ENCODE data around the gene PYCR2.

The PYCR2 gene

DNA sequence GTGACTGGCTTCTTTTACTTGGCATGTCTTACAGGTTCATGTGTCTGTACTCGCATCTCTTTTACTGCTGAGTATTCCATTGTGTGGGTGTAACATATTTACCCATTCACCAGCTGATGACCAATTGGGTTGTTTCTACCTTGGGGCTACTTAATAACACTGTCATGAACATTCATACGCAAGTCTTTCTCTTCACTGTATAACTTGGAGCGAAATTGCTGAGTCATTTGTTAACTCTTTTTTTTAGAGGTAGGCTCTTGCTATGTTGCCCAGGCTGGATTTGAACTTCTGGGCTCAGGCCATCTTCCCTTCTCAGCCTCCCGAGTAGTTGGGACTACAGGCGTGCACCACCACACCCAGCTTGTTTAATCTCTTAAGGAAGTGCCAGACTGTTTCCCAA lies 6.5 kb downstream of the PYCR2 start:
- DNase-seq, result no peak

DNA sequence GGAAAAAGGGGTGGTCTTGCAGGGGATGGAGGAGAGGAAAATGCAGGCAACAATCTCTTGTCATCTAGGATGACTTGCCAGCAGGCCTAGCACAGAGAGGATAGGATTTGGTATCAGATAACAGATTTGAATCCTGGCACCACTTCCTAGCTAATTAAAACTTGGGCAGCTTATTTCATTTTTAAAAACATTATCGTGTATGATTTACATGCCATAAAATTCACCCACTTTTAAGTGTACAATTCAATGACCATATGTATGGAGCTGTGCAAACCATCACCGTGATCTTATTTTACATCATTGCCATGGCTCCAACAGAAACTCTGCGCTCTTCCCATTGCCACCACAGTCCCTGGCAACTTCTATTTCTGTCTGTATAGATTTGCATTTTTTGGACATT lies 6.9 kb downstream of the PYCR2 start:
- DNase-seq, result no peak

DNA sequence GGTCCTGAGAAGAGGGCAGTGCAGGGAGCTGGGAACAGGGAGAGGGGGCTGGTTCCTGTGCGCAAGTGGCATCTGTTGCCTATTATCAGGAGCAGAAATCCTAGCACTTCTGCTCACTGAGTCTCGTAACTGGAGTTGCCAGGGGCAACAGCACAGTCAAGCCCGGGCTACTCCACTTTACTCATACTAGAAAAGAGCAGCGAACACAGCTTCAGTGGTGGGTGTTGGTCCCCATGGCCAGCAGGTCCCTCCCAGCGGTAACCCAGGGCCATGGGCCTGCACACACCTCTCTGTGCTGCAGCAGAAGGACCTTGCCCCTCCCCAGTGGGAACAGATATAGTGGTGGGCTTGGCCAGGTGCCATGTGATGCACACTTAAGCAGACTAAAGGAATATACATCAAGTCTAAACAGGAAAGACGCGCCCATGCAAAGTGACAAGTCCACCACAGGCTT lies 8.5 kb downstream of the PYCR2 start:
- no peak for DNase-seq

DNA sequence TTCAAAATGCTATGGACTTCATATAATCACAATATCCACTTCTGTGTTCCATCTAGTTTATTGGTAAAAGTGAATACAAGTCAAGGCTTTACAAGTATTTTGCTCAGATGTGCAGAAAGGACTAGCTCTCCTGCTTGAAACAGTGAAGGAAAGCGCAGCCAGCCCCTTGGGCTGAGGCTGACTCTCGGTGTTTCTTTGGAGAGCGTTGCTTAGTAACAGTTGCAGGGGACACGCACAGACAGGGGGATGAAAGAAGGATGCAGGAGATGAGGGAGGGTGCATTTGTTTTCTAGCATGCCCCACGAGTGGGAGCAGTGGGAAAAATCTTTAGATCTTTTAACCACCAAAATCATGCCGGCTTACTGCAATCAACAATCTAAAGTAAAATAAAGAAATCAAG lies 9.1 kb downstream of the PYCR2 start:
- DNase-seq, result no peak

DNA sequence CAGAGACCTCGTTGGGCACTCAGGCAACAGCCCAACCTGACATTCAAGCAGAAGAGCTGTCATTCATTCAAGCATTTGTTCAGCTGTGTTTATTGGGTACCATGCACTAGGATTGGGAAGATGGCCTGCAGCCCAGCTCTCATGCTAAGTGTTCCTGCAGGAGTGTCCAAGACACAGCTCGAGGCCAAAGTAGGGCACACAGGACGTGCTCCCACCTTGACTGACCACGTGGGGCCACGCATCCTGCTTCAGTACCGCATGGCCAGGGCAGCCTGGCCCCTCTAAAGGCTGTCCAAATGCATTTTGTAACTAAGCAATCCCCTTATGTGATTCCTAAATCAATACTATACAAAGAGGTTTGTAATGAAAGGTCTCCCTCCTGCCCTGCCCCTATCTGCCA lies 9.7 kb downstream of the PYCR2 start:
- DNase-seq, result no peak

DNA sequence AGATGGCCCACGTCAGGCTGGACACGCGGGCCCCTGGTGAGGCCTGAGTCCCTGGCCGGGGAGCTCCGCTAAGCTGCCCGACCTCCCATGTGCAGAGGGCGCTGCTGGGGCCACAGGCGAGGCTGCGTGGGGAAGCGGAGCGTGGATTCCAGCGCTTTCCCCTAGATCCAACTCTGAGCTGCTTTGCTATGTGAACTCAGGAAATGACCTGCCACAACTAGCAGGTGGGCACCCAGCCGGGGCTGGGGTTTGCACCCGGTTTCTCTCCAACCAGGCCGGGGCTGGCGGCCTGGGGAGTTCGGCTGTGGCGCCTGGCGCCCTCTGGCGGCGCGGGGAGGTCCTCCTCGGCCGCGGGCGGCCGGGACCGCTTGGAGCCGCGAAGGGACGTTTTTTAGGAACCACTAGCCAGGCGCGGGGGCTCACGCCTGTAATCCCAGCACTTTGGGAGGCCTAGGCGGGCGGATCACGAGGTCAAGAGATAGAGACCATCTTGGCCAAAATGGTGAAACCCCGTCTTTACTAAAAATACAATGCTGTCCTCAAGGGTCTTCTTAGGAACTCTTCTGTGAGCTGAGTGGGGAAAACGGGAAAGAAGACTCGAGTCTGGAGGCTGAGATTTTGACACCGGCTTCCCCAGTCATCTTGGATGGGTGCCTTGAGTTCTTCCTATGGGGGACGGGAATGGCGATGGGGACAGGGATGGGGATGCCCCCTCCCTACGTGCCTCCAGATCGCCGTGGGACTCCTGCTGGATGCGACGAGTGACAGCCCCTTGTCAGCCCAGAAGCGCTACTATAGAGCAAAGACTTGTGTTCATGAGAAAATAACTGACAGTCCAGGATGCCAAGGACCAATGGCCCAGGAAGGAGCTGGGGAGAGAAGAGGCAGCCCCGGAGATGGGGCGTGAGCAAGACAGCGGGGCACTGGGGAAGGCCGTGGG lies 12.6 kb downstream of the PYCR2 start:
- DNase-seq, result peak; percentile 77

DNA sequence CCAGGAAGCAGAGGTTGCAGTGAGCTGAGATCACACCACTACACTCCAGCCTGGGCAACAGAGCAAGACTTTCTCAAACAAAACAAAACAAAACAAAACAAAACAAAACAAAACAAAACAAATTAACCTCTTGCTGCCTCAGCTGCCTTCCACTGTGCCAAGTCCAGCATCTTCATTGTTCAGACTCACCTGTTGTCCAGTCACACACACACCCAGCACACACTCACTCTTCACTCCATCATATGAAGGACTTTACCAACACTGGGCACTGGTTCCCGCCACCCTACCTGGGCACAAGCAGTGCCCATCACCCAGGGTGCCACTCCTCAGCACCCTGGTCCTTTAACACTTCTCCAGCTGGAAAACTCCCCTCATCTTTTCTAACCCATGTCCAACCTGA lies 14.6 kb downstream of the PYCR2 start:
- no peak for DNase-seq

DNA sequence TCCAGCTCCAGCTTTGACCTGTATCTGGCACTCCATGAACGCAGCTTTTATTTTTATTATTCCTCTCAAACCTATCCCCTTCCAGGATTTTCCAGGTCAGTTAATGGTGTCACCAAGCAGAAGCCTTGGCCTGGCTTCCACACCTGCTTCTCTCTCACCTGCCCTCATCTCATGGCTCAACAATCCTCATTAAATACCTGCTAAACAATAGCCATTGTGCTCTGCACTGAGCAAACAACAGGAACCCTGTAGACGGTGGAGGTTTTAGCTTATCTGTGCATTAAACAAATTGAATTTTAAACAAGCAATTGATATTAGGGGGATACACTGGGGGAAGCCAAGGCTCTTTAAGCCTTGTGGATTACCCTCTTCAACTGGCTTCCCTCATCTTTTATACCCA lies 15.3 kb downstream of the PYCR2 start:
- DNase-seq, result no peak

DNA sequence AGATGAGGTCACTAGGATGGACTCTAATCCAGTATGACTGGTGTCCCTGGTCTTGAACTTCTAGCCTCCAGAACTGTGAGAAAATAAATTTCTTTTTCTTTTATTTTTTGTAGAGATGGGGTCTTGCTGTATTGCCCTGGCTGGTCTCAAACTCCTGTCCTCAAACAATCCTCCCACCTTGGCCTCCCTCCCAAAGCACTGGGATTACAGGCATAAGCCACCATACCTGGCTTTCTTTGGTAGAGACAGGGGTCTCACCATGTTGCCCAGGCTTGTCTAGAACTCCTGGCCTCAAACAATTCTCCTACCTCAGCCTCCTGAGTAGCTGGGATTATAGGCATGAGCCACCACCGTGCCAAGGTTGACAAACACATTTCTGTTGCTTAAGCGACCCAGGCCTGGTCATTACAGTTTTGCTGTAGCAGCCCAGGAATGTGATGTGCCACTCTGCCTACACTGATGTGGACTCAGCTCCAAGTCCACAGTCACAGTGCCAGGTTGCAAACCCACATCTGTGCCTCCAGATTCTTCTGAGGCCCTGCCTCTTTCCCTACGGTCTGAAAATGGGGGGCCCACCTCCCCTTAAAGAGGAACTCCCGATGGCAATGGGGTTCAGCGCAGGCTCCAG lies 15.9 kb downstream of the PYCR2 start:
- no peak for DNase-seq

DNA sequence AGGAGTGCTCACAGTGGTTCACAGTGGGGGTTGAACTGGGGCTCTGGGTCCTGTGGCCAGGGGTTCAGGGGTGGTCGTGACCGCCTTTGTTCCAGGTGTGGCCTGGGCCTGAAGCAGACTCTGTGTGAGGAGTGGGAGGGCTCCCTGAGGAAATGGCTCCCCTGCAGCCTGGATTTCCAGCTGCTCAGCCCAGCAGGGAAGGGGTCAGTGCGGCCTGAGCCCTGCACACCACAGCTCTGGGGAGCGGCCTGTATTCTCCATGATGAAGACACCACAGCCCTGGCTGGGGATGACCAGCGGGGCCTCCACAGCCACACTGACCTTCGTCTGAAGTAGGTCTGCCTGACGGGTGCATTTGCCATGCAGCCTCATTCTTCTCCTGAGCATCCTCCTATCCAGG lies 16.7 kb downstream of the PYCR2 start:
- DNase-seq, result no peak

DNA sequence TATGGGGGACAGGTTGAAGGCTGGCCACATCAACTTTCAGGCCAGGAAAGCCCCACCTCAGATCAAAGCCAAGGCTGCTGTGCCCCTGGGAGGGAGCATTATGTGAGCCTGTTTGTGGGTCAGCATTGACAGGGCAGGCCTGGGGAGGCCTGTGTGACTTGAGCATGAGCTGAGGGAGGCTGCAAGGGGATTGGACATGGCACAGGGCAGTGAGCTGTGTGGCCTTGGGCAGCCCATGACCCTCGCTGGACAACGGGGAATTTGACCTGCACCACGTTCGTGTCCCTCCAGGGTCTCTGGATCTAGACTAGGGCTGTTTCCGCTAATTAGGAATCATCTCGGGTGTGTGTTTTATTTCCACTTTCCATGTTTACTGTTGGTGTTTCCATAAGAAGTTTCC lies 17.6 kb downstream of the PYCR2 start:
- DNase-seq, result no peak

DNA sequence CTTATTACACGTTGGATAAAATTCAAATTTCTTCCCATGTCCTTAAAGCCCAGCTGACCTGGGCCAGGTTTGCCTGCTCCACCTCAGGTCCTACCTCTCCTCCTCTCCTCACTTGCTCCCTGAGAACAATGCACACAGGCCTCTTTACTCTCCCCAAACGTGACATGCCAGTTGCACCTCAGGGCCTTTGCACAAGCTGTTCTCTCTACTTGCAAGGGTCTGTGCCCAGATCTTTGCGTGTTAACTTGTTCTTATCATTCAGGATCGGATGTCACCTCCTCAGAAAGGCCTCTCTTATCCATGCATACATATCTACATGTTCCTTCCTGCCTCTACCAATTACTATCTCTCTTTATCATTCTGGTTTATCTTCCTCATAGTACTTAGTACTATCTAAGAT lies 20.4 kb downstream of the PYCR2 start:
- no peak for DNase-seq

DNA sequence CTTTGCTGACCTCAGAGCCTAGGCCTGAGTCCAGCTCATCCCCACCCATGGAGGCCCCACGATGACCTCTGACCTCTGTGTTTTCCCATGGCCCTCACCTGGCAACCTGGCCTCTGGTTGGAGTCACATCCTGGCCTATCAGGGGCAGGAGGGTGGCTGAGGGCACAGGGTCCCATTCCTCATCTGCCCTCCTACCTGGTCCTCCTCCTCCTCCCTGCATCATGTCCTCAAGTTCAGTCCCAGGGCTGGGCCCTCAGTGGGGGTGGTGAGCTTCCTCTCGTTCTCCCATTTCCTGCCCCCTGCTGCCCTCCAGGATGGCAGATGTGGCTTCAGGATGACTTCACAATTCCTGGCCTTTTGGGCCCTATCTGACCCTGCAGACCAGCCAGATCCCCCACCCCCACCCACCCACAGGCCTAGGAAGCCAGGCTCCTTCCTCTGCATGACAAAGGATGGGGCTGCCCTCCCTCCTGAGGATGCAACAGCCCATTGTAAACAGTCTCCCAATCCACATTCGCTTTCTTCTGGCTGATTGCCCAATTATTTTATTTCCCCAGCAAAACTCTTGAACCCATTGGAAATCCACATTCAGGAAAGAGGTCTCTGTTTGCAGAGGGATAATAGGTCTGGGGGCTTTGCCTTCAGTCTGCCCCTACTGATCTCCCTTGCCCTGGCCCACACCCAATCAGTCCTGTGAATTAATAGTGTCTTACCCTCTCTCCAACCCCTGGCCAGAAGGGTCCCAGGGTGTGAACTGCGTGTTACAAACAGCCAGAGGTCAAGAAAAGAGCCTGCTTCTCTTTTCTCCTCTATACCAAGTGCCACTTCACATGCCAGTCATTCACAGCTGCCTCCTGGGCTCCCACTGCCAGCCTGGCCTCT lies 24.8 kb downstream of the PYCR2 start:
- no peak for DNase-seq

DNA sequence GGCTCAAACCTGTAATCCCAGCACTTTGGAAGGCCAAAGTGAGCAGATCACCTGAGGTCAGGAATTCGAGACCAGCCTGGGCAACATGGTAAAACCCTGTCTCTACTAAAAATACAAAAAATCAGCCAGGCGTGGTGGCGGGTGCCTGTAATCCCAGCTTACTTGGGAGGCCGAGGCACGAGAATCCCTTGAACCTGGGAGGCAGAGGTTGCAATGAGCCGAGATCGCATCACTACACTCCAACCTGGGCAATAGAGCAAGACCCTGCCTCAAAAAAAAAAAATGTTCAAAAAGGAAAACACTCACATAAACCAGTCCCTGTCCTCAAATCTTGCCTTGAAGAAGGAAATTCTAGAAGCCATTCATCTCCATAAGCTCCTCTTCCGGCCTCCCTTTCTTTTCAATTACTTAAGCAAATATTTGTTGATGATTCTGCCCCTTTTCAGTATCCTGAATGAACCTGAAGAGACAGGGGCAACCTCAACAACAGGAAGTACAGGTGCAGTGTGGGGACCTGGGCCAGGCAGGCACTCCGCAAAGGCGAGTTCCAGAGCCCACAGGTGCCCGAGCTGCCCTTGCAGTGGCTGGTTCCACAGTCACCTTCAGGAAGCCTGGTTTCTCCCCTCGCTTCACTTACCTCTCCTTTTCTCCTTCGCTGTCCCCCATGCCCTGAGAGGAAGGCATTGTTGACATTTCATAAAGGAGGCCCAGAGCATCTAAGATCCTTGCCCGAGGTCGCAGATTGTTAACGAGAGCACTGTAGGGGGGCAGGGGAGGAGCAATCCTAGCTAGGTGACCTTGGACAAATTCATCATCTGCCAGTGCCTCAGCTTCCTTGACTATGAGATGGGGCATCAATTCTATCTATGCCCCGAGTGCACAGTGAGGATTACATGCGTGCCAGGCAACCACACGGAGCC lies 26.2 kb downstream of the PYCR2 start:
- no peak for DNase-seq

DNA sequence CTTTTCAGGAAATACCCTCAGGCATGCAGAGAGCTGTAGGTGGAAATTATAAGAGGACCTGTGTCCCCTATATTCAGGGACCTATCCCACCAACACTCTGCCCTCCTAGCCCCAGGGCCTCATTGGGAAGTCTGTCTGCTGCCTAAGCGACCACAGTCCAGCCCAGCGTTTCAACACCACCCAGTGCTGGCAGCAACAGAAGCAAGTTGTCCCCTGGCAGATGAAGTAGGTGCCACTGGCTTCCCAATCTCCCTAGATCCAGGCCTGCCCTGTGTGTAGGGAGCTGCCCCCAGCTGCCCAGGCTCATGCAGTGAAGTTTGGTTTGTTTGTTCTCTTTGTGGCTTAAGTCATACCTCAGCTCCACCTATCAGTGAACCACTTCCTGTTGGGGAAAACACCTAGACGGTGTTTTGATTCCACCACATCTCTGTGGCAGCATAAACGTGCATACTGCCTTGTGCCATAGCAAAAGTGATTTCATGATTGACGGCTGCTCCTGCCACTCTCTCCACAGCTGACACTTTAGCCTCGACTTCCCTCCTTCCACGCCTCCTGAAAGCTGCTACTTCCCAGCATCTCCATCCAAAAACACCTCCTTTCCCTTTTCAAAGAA lies 27.0 kb downstream of the PYCR2 start:
- peak; percentile 32 for DNase-seq

DNA sequence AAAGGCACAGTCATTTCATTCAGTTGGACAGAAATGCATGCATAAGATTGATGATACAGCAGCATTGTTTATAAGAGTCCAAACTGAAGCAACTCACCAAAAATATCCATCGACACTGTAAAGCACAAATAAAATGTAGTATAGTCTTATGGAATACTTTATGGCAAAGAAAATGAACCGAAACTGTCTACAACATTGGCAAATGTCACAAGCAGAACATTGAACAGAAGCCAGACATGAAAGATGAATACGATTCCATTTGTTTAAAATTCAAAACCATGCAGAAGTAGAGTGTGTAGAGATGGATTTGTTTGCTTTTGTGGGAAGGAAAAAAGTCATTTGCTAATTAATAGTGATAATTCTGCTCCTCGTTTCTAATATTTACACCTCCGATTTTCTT lies 27.6 kb downstream of the PYCR2 start:
- DNase-seq, result no peak

DNA sequence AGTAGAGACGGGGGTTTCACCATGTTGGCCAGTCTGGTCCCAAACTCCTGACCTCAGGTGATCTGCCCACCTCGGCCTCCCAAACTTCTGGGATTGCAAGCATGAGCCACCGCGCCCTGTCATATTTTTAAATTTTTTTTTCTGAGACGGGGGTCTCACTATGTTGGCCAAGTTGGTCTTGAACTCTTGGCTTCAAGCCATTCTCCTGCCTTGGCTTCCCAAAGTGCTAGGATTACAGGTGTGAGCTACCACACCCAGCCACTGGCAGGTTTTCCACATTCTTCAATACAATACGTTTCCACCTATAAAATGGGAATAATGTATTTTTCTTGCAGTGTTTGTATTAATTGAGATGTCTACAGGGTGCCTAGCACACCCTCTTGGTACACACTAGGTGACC lies 31.7 kb downstream of the PYCR2 start:
- no peak for DNase-seq

DNA sequence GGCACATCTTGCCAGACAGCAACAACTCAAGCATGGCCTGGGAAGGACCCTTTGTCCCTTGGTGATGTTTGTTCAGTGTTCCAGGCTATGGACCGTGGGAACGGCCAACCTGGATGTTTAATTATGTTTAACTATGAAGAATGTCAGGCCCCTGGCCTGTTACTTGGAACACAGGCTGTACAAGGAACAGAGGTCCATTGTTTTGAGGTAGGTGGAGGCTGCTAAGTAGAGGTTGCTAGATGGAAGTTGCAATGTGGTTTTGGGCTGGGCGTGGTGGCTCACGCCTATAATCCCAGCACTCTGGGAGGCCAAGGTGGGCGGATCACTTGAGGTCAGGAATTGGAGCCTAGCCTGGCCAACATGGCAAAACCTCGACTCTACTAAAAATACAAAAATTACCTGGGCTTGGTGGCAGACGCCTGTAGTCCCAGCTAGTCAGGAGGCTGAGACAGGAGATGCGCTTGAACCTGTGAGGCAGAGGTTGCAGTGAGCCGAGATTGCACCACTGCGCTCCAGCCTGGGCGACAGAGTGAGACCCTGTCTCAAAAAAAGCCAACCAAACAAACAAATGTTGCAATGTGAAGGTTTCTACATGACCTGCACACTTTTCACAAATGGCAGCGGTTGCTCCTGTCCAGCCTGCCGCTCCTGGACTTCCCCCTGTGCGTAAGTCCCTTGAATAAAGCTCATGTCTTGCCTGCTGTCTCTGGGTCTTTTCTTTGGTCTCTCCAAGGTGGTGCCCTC lies 32.6 kb downstream of the PYCR2 start:
- no peak for DNase-seq

DNA sequence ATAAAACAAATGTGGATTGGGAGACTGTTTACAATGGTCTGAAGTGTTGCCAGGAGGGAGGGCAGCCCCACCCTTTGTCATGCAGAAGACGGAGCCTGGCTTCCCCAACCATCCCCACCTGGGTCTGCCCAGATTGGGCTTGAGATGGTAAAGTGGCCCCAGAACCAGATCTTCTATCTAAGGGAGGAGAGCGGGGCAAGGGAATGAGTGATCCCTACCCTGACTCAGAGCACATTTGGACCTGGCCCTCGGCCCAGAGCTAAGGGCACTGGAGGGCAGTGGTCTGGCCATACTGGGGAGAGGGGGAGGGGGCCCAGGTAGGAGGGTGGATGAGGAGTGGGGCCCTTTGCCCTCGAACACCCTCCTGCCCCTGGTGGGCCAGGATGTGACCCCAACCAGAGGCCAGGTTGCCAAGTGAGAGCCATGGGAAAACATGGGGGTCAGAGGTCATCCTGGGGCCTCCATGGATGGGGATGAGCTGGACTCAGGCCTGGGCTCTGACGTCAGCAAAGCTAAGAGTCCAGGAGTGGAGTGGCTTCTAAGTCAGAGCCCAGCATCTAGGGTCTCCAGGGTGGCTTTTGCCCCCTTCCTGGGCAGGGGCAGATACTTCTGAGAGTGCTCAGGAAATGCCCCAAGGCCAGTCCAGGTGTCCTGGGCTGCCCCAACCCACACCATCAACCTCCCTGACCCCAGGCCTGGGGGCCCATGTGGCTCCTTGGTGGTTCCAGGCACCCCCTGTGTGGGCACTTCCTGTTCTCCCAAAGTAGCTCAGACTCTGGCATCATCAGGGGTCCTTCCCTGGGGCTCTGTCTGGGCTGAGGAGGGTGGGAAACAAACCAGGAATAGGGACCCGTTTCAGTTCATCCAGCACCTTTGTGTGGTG lies 33.5 kb downstream of the PYCR2 start:
- no peak for DNase-seq

DNA sequence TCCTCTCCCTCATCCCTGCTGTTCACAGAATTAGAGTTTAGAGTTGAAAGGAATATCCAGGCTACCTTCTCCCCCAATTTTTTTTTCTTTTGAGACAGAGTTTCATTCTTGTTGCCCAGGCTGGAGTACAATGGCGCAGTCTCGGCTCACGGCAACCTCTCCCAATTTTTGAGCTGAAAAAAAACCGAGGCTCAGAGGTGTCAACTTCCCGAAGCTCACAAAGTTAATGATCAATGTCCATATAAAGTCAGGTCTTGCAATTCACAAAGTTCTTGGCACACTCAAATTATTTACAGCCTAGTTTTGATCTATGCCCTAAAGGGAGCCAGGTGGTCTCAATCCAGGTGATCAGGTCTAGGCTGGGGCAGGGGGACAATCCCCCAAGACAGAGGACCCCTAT lies 34.3 kb downstream of the PYCR2 start:
- DNase-seq, result no peak

All from stimulated activated CD4-positive, alpha-beta T cell treated with anti-CD3 and anti-CD28 coated beads, Interleukin-4, amount 100 ng/mL, for 1 hour (primary cell).